ENCODE results near the gene LUC7L. TPM values are rescaled to one million over a fixed set of nuclear protein-coding genes. Genes with fewer than 3 reads are reported as not detected.

Gene LUC7L
- total RNA-seq, 4 donors from 2014 or later: 109 to 180 (median 123) TPM

DNA sequence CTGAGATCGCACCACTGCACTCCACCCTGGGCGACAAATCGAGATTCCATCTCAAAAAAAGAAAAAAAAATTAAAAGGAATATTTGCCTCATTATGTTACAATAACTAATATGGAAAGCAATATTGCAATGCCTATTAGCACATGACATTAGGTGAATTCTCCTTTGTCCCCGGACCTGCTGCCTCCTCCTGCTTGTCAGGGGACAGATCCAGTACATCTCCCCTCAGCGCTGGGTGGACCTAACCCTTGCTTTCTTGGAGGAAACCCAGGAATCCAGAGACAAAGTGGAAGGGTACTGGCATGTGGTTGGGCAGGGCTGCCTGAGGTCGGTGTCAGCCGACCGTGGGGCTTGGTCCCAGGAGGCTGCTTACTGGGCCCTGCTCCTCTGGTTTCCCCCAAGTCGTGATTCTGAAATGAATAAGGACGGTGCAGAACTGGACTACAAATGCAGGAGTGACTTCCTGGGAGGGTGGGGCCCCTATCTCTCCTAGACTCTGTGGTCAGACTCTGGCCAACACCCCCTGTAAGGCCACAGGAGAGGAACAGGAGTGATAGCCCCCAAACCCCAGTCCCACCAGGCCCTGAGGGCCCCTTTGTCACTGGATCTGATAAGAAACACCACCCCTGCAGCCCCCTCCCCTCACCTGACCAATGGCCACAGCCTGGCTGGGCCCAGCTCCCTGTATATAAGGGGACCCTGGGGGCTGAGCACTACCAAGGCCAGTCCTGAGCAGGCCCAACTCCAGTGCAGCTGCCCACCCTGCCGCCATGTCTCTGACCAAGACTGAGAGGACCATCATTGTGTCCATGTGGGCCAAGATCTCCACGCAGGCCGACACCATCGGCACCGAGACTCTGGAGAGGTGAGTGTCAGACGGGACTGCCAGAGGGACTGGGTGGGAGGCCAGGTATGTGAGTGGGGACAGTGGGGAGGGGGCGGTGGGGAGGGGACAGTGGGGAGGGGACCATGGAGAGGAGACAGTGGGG, 76.8 kb downstream of the LUC7L start, which contains the start of gene HBZ:
Gene HBZ (plus strand): TSS at position 504 of the 988 bp plus-strand sequence. CDS start 266 bp downstream, at position 770.
- no peaks in the 10 kb centered on the region for H3K36me3 ChIP-seq
- H3K9me3 ChIP-seq: no peaks in the 10 kb centered on the region
- DNase-seq (ENCODE audit: low spot score in 2 of 2): no peak
- H3K4me1 ChIP-seq: peaks cover 0 to 11% (median 9%) of the 10 kb centered on the region in 4 donors
- H3K27me3 ChIP-seq: peaks cover 0 to 37% of the 10 kb centered on the region in 2 donors
- H3K4me3 ChIP-seq: no peak within 1 kb of the TSS
- TF ChIP-seq, protein P1, sequence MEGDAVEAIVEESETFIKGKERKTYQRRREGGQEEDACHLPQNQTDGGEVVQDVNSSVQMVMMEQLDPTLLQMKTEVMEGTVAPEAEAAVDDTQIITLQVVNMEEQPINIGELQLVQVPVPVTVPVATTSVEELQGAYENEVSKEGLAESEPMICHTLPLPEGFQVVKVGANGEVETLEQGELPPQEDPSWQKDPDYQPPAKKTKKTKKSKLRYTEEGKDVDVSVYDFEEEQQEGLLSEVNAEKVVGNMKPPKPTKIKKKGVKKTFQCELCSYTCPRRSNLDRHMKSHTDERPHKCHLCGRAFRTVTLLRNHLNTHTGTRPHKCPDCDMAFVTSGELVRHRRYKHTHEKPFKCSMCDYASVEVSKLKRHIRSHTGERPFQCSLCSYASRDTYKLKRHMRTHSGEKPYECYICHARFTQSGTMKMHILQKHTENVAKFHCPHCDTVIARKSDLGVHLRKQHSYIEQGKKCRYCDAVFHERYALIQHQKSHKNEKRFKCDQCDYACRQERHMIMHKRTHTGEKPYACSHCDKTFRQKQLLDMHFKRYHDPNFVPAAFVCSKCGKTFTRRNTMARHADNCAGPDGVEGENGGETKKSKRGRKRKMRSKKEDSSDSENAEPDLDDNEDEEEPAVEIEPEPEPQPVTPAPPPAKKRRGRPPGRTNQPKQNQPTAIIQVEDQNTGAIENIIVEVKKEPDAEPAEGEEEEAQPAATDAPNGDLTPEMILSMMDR (IDR thresholded peaks at IDR 0.05): no peak
- TF ChIP-seq POLR2A (IDR thresholded peaks at IDR 0.05): no peak
- TF ChIP-seq EP300 (IDR thresholded peaks at IDR 0.05): no peak
- H3K27ac ChIP-seq: no peak within 1 kb of the TSS
- 69 to 79% methylated on average over 16 to 17 of the region's 17 CpGs for WGBS, 2 donors

DNA sequence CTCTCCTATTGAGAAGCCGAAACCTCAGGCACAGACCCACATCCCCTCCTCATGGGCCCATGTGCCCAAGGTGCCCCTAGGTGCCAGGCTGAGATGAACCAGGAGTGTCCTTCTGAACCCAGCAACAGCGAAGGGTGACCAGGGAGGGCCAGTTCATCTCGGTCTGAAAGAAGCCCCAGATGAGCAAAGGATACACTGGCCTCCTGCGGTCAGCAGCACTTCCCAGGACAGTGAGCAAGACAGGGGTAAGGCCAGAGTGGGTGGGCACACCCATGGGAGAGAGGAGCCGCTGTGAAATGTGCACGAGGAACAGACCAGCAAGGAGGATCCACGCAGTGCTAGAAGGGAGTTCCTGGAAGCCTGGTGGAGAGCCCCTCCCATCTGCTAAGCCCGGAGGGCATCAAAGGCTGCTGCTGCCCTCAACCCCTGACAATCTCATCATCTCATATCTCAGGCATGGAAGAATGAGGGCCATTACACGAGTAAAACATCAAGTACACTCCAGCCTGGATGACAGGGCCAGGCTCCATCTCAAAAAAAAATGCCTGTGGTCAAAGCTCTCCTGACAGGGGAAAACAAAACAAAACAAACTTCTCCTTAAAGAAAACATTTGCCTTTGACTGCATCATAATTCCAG, 80.1 kb downstream of the LUC7L start:
- WGBS, 2 donors: 24 to 41% methylated on average over 9 of the region's 9 CpGs
- no peak for DNase-seq (ENCODE audit: low spot score in 2 of 2)
- Histone ChIP-seq H3K9me3 (no peaks in the 10 kb centered on the region), H3K27ac (no peak overlapping the region), H3K4me1 (peaks cover 0 to under 1% (median under 1%) of the 10 kb centered on the region in 4 donors), H3K4me3 (no peak overlapping the region), H3K27me3 (peaks cover 0 to 14% of the 10 kb centered on the region in 2 donors), H3K36me3 (no peaks in the 10 kb centered on the region)
- TF ChIP-seq EP300 (IDR thresholded peaks at IDR 0.05) (no peak), POLR2A (IDR thresholded peaks at IDR 0.05) (no peak)
- TF ChIP-seq, protein P1 (IDR thresholded peaks at IDR 0.05): no peak

DNA sequence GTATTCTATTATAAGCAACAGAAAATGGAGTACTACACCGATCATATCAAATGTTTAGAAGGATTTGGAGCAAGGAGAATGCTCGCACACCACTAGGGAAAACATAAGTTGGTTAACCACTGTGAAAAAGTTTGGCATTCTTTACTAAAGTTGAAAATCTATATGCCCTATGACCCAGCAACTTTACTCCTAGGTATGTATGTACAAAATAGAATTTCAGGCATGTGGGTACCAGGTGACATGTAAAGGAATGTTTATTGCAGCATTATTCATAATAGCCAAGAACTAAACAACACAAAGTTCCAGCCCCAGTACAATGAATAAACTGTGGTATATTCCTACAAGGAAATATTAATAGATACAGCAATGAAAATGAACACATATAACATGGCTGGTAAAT, 82.6 kb downstream of the LUC7L start:
- Histone ChIP-seq H3K9me3 (no peaks in the 10 kb centered on the region), H3K27me3 (peaks cover 0 to 19% of the 10 kb centered on the region in 2 donors), H3K27ac (no peak overlapping the region), H3K36me3 (no peaks in the 10 kb centered on the region), H3K4me1 (peaks cover 0 to 12% (median 0%) of the 10 kb centered on the region in 4 donors), H3K4me3 (no peak overlapping the region)
- TF ChIP-seq EP300 (IDR thresholded peaks at IDR 0.05): no peak
- TF ChIP-seq, protein P1 (IDR thresholded peaks at IDR 0.05): no peak
- TF ChIP-seq POLR2A (IDR thresholded peaks at IDR 0.05): no peak
- DNase-seq (ENCODE audit: low spot score in 2 of 2): no peak
- 89 to 90% methylated on average over 2 of the region's 2 CpGs for WGBS, 2 donors

DNA sequence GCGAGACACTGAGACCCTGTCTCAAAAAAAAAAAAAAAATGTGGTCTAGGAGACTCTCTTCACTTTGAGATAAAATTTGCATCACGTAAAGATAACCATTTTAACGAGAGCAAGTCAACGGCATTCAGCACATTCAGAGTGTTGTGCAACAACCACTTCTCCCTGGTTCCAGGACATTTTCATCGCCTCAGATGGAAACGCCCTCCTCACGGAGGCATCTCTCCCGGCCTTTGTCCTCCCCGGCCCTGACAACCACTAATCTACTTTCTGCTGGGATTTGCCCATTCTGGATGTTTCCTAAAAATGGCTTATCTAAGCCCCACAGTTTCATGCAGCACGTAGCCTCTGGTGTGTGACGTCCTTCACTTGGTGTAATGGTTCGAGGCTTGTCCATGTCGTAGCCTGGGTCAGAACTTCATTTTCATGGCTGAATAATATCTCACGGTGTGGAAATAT, 84.4 kb downstream of the LUC7L start:
- no peak for DNase-seq (ENCODE audit: low spot score in 2 of 2)
- no peak overlapping the region for H3K27ac ChIP-seq
- peaks cover 0 to 13% of the 10 kb centered on the region in 2 donors for H3K27me3 ChIP-seq
- no peaks in the 10 kb centered on the region for H3K9me3 ChIP-seq
- H3K36me3 ChIP-seq: no peaks in the 10 kb centered on the region
- peaks cover 0 to 12% (median 0%) of the 10 kb centered on the region in 4 donors for H3K4me1 ChIP-seq
- TF ChIP-seq EP300 (IDR thresholded peaks at IDR 0.05): no peak
- no peak for TF ChIP-seq POLR2A (IDR thresholded peaks at IDR 0.05)
- TF ChIP-seq, protein P1 (IDR thresholded peaks at IDR 0.05): no peak
- WGBS, 2 donors: 87 to 94% methylated on average over 14 of the region's 14 CpGs
- H3K4me3 ChIP-seq: no peak overlapping the region
